GM19351 (cell line): ENCODE measurements around the gene CABYR.
A peak's percentile ranks its signal among the peaks of the same experiment; 100 is the strongest.
"Not testable (repeated sequence)": the region's sequence is repeated elsewhere in the genome, so short reads cannot be mapped to it uniquely, and the experiment has no call there.

ENCODE experiments used
- ATAC-seq: cut with Tn5 transposase; IDR thresholded peaks from one replicate; pipeline ENCODE4 v1.9.1; 2021; ENCODE audit warnings: mild to moderate bottlenecking, moderate library complexity; ENCODE audit not compliant: unreplicated experiment

The CABYR gene

GRCh38 chr18:24127735-24128134 lies 11.1 kb upstream of the CABYR start:
- no peak for ATAC-seq

GRCh38 chr18:24128700-24129099 lies 10.2 kb upstream of the CABYR start:
- no peak for ATAC-seq

- ATAC-seq: no peak
Measured at GRCh38 chr18:24130494-24130893, 8.4 kb upstream of the CABYR start.

GRCh38 chr18:24136967-24137373 lies 1.9 kb upstream of the CABYR start:
- no peak for ATAC-seq

GRCh38 chr18:24138409-24138788 lies 463 bp upstream of the CABYR start:
- no peak for ATAC-seq

GRCh38 chr18:24140697-24141096 lies 1.8 kb downstream of the CABYR start:
- ATAC-seq: no peak

- no peak for ATAC-seq
Measured at GRCh38 chr18:24142376-24142775, 3.5 kb downstream of the CABYR start.

GRCh38 chr18:24149591-24149990 lies 10.7 kb downstream of the CABYR start:
- not testable (repeated sequence) for ATAC-seq

- no peak for ATAC-seq
Measured at GRCh38 chr18:24153397-24153796, 14.5 kb downstream of the CABYR start.

GRCh38 chr18:24157855-24158254 lies 19.0 kb downstream of the CABYR start:
- no peak for ATAC-seq

GRCh38 chr18:24160086-24160485 lies 21.2 kb downstream of the CABYR start:
- no peak for ATAC-seq

GRCh38 chr18:24161304-24161703 lies 22.4 kb downstream of the CABYR start:
- ATAC-seq: no peak

GRCh38 chr18:24168496-24168895 lies 29.6 kb downstream of the CABYR start:
- no peak for ATAC-seq

- ATAC-seq: no peak
Measured at GRCh38 chr18:24170360-24170759, 31.5 kb downstream of the CABYR start.

GRCh38 chr18:24173997-24174396 lies 35.1 kb downstream of the CABYR start:
- ATAC-seq: no peak

- ATAC-seq: peak; percentile 85
Measured at GRCh38 chr18:24176727-24177416, 38.0 kb downstream of the CABYR start.

GRCh38 chr18:24177499-24178133 lies 38.8 kb downstream of the CABYR start:
- ATAC-seq: no peak

GRCh38 chr18:24180048-24180447 lies 41.2 kb downstream of the CABYR start:
- ATAC-seq: no peak

- ATAC-seq: no peak
Measured at GRCh38 chr18:24181806-24182205, 42.9 kb downstream of the CABYR start.

- ATAC-seq: no peak
Measured at GRCh38 chr18:24185805-24186204, 46.9 kb downstream of the CABYR start.

- peak; percentile 63 for ATAC-seq
Measured at GRCh38 chr18:24187049-24187448, 48.2 kb downstream of the CABYR start.

GRCh38 chr18:24187689-24188088 lies 48.8 kb downstream of the CABYR start:
- ATAC-seq: no peak

GRCh38 chr18:24188120-24188519 lies 49.3 kb downstream of the CABYR start:
- no peak for ATAC-seq
